Pancreas (tissue), 10 donors: Measurements from ENCODE around the gene SNX30. TPM values are rescaled to one million over a fixed set of nuclear protein-coding genes. Genes with fewer than 3 reads are reported as not detected.
"Not testable (repeated sequence)": the region's sequence is repeated elsewhere in the genome, so short reads cannot be mapped to it uniquely, and the experiment has no call there.

ENCODE experiments used
- ATAC-seq, 4 donors: fragments of 200-7000 bp; cut with Tn5 transposase; one replicate each; pipeline versions ENCODE4 v1.8.0 to v1.9.1; 2020; ENCODE audit warnings: mild to moderate bottlenecking in 4 of 4, moderate library complexity in 4 of 4
- DNase-seq, 6 donors: peaks; one replicate each; pipeline ENCODE4 v3.0.0-alpha.2; 2020
- FAIRE-seq: peaks from 2 replicates; lab custom pipeline; 2012; peaks lifted over from hg19 to GRCh38; lab: Jason Lieb, UNC
- H3K27ac ChIP-seq, 4 donors: fragments of 200-600 bp; sonication (generic); 1 replicate in 3 of 4; 2 replicates in 1 of 4; pipeline versions ENCODE4 v1.5.0 to v1.8.0; 2020
- H3K27me3 ChIP-seq, 4 donors: fragments of 200-600 bp; one replicate each; pipeline ENCODE4 v1.8.0; 2021
- H3K36me3 ChIP-seq, 3 donors: fragments of 200-600 bp; sonication (generic) in 1 of 3; one replicate each; pipeline versions ENCODE4 v1.5.0 to v1.8.0; 2020 to 2021
- H3K4me1 ChIP-seq, 3 donors: fragments of 200-600 bp; one replicate each; pipeline ENCODE4 v1.8.0; 2021
- H3K4me3 ChIP-seq, 4 donors: fragments of 200-600 bp; sonication (generic) in 2 of 4; one replicate each; pipeline versions ENCODE4 v1.5.0 to v1.8.0; 2020 to 2021
- H3K9me3 ChIP-seq, 4 donors: fragments of 200-600 bp; one replicate each; pipeline ENCODE4 v1.8.0; 2021
- CTCF ChIP-seq, 4 donors: fragments of 200-600 bp; sonication (generic) in 3 of 4; IDR thresholded peaks; one replicate each; pipeline versions ENCODE4 v1.5.0 to v1.8.0; 2021; ENCODE audit warnings: antibody characterized with exemption in 4 of 4
- WGBS, 2 donors: extraction: QIAGEN DNeasy Blood & Tissue Kit; methylation state at CpG; one replicate each; pipeline ENCODE4 v1.1.7; 2013; 5-methylcytosine and 5-hydroxymethylcytosine counted together
- intact Hi-C, 3 donors: fragments of 100-400 bp; cut with DNase I; formaldehyde crosslinking; loops; one replicate each; pipeline versions ENCODE4 v1.11.1 to v1.14.2; 2022
- polyA plus RNA-seq, 2 donors: library from polyadenylated mRNA; stranded (reverse); fragments of 200-250 nt; gene quantifications; one replicate each; pipeline ENCODE4 v1.2.3, GENCODE V29; 2013
- total RNA-seq, 6 donors: library from RNA; stranded (reverse); fragmentation: NEBNext Ultra II Directional in 4 of 6; extraction: Animal tissue kit (Norgen Biotek cat#: 25700) in 4 of 6; gene quantifications; one replicate each; pipeline versions ENCODE4 v1.2.1 to v1.2.4, GENCODE V29; 2021 to 2023
- donor health status: healthy with polysubstance abuse.
- donor health status: DM: no; HTN: no; CAD: no; lungs with moderate emphysema.
- donor health status: DM: no; HTN: no; CAD: no.
- donor health status: control.
- donor health status: control.
- donor health status: Bipolar disorder and iron deficiency.
- donor health status: DM: yes; HTN: yes; CAD: no.
- donor health status: DM: no; HTN: no; CAD: no.
- donor health status: DM: no; HTN: no; CAD: no.
- donor health status: DM: yes; HTN: yes; CAD: no.

Gene SNX30
- total and polyA plus RNA-seq, 8 donors = 2.1 to 8.2 (median 4.1) TPM

GRCh38 chr9:112720113-112720780, 30.3 kb upstream of the SNX30 start:
- Histone ChIP-seq H3K36me3 (no peaks in the 10 kb centered on the region), H3K4me1 (peaks cover 3 to 12% (median 4%) of the 10 kb centered on the region in 3 donors), H3K9me3 (no peaks in the 10 kb centered on the region), H3K4me3 (no peak overlapping the region), H3K27ac (no peak overlapping the region), H3K27me3 (no peaks in the 10 kb centered on the region)
- DNase-seq (no peak), FAIRE-seq (no peak), ATAC-seq (no peak)
- TF ChIP-seq CTCF (IDR thresholded peaks at IDR 0.05) = no peak
- 77 to 79% methylated on average over 4 of the region's 4 CpGs for WGBS, 2 donors
- intact Hi-C loops = no loop called here

- H3K4me3 ChIP-seq, DNase-seq, H3K27me3 ChIP-seq, intact Hi-C loops, H3K4me1 ChIP-seq, H3K36me3 ChIP-seq, FAIRE-seq, ATAC-seq, H3K27ac ChIP-seq, H3K9me3 ChIP-seq: not testable (repeated sequence)
- 86 to 89% methylated on average over 3 of the region's 3 CpGs for WGBS, 2 donors
Observed at GRCh38 chr9:112722749-112723148, 27.8 kb upstream of the SNX30 start.

- Histone ChIP-seq H3K4me3 (no peak overlapping the region), H3K36me3 (no peaks in the 10 kb centered on the region), H3K4me1 (no peaks in the 10 kb centered on the region), H3K27me3 (no peaks in the 10 kb centered on the region), H3K27ac (no peak overlapping the region), H3K9me3 (no peaks in the 10 kb centered on the region)
- intact Hi-C loops = no loop called here
- FAIRE-seq (no peak), ATAC-seq (no peak), DNase-seq (no peak)
- 80 to 82% methylated on average over 3 of the region's 3 CpGs for WGBS, 2 donors
- no peak for TF ChIP-seq CTCF (IDR thresholded peaks at IDR 0.05)
Observed at GRCh38 chr9:112725961-112726360, 24.6 kb upstream of the SNX30 start.

GRCh38 chr9:112726428-112726827, 24.1 kb upstream of the SNX30 start:
- no peaks in the 10 kb centered on the region for H3K27me3 ChIP-seq
- H3K4me3 ChIP-seq = no peak overlapping the region
- 85 to 92% methylated on average over 4 of the region's 4 CpGs for WGBS, 2 donors
- H3K4me1 ChIP-seq = no peaks in the 10 kb centered on the region
- DNase-seq = no peak
- no peaks in the 10 kb centered on the region for H3K9me3 ChIP-seq
- intact Hi-C loops = no loop called here
- no peak for TF ChIP-seq CTCF (IDR thresholded peaks at IDR 0.05)
- FAIRE-seq = no peak
- H3K27ac ChIP-seq = no peak overlapping the region
- H3K36me3 ChIP-seq = no peaks in the 10 kb centered on the region
- peak in 1 of 4 donors; percentile 48 for ATAC-seq

GRCh38 chr9:112728401-112728800, 22.2 kb upstream of the SNX30 start:
- Histone ChIP-seq H3K4me3 (no peak overlapping the region), H3K27me3 (no peaks in the 10 kb centered on the region), H3K4me1 (no peaks in the 10 kb centered on the region), H3K36me3 (no peaks in the 10 kb centered on the region), H3K27ac (no peak overlapping the region), H3K9me3 (no peaks in the 10 kb centered on the region)
- DNase-seq (no peak), ATAC-seq (peak in 1 of 4 donors; percentile 39), FAIRE-seq (no peak)
- intact Hi-C loops = no loop called here
- no peak for TF ChIP-seq CTCF (IDR thresholded peaks at IDR 0.05)
- WGBS, 2 donors = 65 to 74% methylated on average over 2 of the region's 2 CpGs
